Measurements from ENCODE around the gene SLC49A4. TPM values are rescaled to one million over a fixed set of nuclear protein-coding genes. Genes with fewer than 3 reads are reported as not detected.
A peak's percentile ranks its signal among the peaks of the same experiment; 100 is the strongest.

SLC49A4 gene
- total and polyA plus RNA-seq, 3 experiments from 2014 or later, result 1.6 to 2.3 (median 2.1) TPM

DNA sequence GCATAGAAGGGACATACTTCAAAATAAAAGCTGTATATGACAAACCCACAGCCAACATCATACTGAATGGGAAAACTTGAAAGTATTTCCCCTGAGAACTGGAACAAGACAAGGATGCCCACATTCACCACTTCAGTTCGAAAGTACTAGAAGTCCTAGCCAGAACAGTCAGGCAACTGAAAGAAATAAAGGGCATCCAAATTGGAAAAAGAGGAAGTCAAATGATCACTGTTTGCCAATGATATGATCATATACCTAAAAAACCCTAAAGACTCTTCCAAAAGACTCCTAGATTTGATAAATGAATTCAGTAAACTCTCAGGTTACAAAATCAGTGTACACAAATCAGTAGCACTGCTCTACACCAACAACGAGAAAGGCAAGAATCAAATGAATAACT, 40.7 kb downstream of the SLC49A4 start:
- Histone ChIP-seq H3K36me3 (ENCODE audit: insufficient read depth, low read length) (no peaks in the 10 kb centered on the region), H3K9me3 (ENCODE audit: low read length) (no peaks in the 10 kb centered on the region), H3K4me1 (ENCODE audit: insufficient read depth, low read length) (no peaks in the 10 kb centered on the region), H3K27ac (ENCODE audit: low read depth, low read length) (no peak overlapping the region), H3K27me3 (ENCODE audit: insufficient read depth, low read length, poor library complexity, severe bottlenecking) (no peaks in the 10 kb centered on the region), H3K4me3 (ENCODE audit: low read length) (no peak overlapping the region)
- H3K36me3 Mint-ChIP-seq, result peaks cover 20 to 32% (median 31%) of the 10 kb centered on the region in 3 donors
- H3K9me3 Mint-ChIP-seq, result peaks cover 0 to 2% (median 0%) of the 10 kb centered on the region in 5 donors
- no peaks in the 10 kb centered on the region for H3K4me1 Mint-ChIP-seq
- ChIA-PET CTCF (no interaction called here), POLR2A (no interaction called here)
- no peak overlapping the region for H3K4me3 Mint-ChIP-seq
- no peak overlapping the region for H3K27ac Mint-ChIP-seq
- no peaks in the 10 kb centered on the region for H3K27me3 Mint-ChIP-seq
- DNase-seq, result no peak

DNA sequence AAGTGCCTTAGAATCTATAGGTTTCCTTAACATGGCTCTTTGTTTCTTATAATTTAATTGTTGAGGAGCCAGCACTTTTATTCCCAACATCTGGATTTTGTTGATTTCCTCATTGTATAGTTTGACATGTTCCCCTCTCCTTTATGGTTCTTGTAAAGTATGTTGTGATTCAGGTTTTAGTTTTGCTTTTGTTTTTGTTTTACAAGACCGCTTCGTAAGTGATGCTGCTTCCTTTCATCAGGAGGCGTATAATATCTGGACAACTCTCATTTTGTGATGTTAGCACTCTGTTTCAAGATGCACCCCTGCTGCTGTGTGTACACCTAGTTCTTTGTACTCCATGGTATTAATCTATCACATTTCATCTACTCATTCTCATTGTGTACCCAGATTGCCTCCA, 48.7 kb downstream of the SLC49A4 start:
- Histone ChIP-seq H3K27me3 (ENCODE audit: insufficient read depth, low read length, poor library complexity, severe bottlenecking) (no peaks in the 10 kb centered on the region), H3K4me3 (ENCODE audit: low read length) (no peak overlapping the region), H3K9me3 (ENCODE audit: low read length) (no peaks in the 10 kb centered on the region), H3K27ac (ENCODE audit: low read depth, low read length) (no peak overlapping the region), H3K36me3 (ENCODE audit: insufficient read depth, low read length) (no peaks in the 10 kb centered on the region), H3K4me1 (ENCODE audit: insufficient read depth, low read length) (no peaks in the 10 kb centered on the region)
- ChIA-PET CTCF (no interaction called here), POLR2A (no interaction called here)
- H3K27ac Mint-ChIP-seq, result peak overlapping the region in 5 of 8 donors; percentile 19 to 66 (median 55)
- H3K9me3 Mint-ChIP-seq, result no peaks in the 10 kb centered on the region
- peaks cover 9 to 12% (median 11%) of the 10 kb centered on the region in 3 donors for H3K36me3 Mint-ChIP-seq
- DNase-seq, result no peak
- H3K4me1 Mint-ChIP-seq, result peaks cover 12 to 14% (median 12%) of the 10 kb centered on the region in 3 donors
- peak overlapping the region; percentile 33 to 85 (median 60) for H3K4me3 Mint-ChIP-seq
- no peaks in the 10 kb centered on the region for H3K27me3 Mint-ChIP-seq

DNA sequence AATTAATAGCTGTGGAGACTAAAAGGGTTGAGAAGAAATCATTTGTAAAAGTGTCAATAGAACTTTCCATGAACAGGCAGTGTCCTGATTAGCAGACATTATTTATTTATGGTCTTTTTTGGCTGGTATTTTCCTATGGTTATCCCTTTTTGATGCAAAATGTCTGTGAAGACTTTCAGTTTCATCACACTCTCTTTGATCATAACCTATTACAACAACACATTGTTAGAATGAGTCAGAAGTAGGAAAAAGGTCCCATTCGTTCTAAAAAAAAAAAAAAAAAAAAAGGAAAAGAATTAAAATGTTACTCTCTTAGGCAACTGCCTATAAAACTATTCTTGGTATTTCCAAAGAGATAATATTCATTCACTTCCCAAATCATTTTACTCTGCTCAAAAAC, 62.1 kb downstream of the SLC49A4 start:
- Histone ChIP-seq H3K36me3 (ENCODE audit: insufficient read depth, low read length) (no peaks in the 10 kb centered on the region), H3K4me1 (ENCODE audit: insufficient read depth, low read length) (no peaks in the 10 kb centered on the region), H3K27me3 (ENCODE audit: insufficient read depth, low read length, poor library complexity, severe bottlenecking) (no peaks in the 10 kb centered on the region), H3K27ac (ENCODE audit: low read depth, low read length) (no peak overlapping the region), H3K9me3 (ENCODE audit: low read length) (no peaks in the 10 kb centered on the region), H3K4me3 (ENCODE audit: low read length) (no peak overlapping the region)
- H3K27me3 Mint-ChIP-seq, result no peaks in the 10 kb centered on the region
- peaks cover 3 to 41% (median 11%) of the 10 kb centered on the region in 3 donors for H3K36me3 Mint-ChIP-seq
- no peaks in the 10 kb centered on the region for H3K4me1 Mint-ChIP-seq
- ChIA-PET CTCF (no interaction called here), POLR2A (no interaction called here)
- DNase-seq, result no peak
- H3K27ac Mint-ChIP-seq, result no peak overlapping the region
- H3K9me3 Mint-ChIP-seq, result no peaks in the 10 kb centered on the region
- no peak overlapping the region for H3K4me3 Mint-ChIP-seq

DNA sequence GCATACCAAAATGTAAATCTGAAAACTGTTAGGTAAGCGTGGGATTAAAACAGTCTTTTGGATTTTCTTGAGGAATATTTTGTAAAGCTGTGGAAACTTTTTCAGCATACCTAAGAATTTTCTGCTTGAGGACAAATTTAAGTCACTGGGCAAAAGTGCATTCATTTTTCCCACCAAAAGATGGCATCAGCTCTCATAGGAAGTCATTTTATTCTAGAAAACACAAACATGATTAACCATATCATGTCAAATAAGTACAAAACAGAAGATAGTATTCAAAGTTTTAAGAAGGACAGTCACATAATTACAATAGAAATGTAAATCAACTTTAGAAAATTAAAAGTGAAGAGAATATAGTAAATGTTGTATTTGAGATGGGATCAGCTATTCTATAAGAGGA, 63.5 kb downstream of the SLC49A4 start:
- H3K4me1 ChIP-seq (ENCODE audit: insufficient read depth, low read length), result no peaks in the 10 kb centered on the region
- H3K4me3 Mint-ChIP-seq, result no peak overlapping the region
- no peak overlapping the region for H3K4me3 ChIP-seq (ENCODE audit: low read length)
- H3K36me3 Mint-ChIP-seq, result peaks cover 0 to 40% (median 10%) of the 10 kb centered on the region in 3 donors
- no peaks in the 10 kb centered on the region for H3K36me3 ChIP-seq (ENCODE audit: insufficient read depth, low read length)
- H3K27ac Mint-ChIP-seq, result no peak overlapping the region
- DNase-seq, result no peak
- no peaks in the 10 kb centered on the region for H3K4me1 Mint-ChIP-seq
- POLR2A ChIA-PET, result no interaction called here
- no peaks in the 10 kb centered on the region for H3K9me3 Mint-ChIP-seq
- no peaks in the 10 kb centered on the region for H3K27me3 ChIP-seq (ENCODE audit: insufficient read depth, low read length, poor library complexity, severe bottlenecking)
- CTCF ChIA-PET, result interaction anchor here (1.7 kb wide), 1 partner anchor 25 kb away, joined by 4 read pairs; no protein-coding TSS in a partner anchor
- H3K27me3 Mint-ChIP-seq, result no peaks in the 10 kb centered on the region
- H3K9me3 ChIP-seq (ENCODE audit: low read length), result no peaks in the 10 kb centered on the region
- no peak overlapping the region for H3K27ac ChIP-seq (ENCODE audit: low read depth, low read length)

DNA sequence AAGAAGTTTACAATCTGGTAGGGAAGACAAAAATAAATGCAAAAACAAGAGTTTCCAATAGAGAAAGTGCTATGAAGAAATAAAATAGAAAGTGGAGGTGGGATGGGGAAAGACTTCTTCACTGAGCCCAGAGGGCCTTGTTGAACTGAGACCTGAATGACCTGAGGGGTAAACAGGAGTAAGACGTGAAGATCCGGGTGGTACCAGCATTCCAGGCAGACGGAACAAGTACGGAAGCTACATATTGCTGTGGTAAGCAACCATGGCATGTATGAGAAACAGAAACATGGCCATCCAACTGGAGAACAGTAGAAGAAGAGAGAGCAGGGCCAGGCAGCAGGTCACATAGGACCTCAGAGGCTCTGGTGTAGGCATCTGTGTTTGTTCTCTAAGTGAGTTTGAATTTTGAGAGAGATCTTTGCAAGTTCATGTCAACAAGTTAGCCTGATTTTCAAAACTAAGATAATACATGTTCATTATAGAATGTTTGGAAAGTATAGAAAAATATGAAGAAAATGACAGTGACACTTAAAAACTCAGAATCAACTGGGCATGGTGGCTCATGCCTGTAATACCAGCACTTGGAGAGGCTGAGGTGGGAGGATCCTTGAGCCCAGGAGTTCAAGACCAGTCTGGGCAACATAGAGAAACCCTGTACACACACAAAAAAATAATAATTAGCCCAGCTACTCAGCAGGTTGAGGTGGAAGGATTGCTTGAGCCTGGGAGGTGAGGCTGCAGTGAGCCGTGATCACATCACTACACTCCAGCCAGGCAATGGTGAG, 64.3 kb downstream of the SLC49A4 start:
- Histone ChIP-seq H3K27me3 (ENCODE audit: insufficient read depth, low read length, poor library complexity, severe bottlenecking) (no peaks in the 10 kb centered on the region), H3K27ac (ENCODE audit: low read depth, low read length) (no peak overlapping the region), H3K36me3 (ENCODE audit: insufficient read depth, low read length) (no peaks in the 10 kb centered on the region), H3K4me1 (ENCODE audit: insufficient read depth, low read length) (no peaks in the 10 kb centered on the region), H3K9me3 (ENCODE audit: low read length) (no peaks in the 10 kb centered on the region), H3K4me3 (ENCODE audit: low read length) (no peak overlapping the region)
- ChIA-PET POLR2A (no interaction called here), CTCF (interaction anchor here (1.7 kb wide), 1 partner anchor 24 kb away, joined by 4 read pairs; no protein-coding TSS in a partner anchor)
- Mint-ChIP-seq H3K4me3 (no peak overlapping the region), H3K36me3 (peaks cover 0 to 38% (median 10%) of the 10 kb centered on the region in 3 donors), H3K27me3 (no peaks in the 10 kb centered on the region), H3K9me3 (no peaks in the 10 kb centered on the region), H3K27ac (peak overlapping the region in 2 of 8 donors; percentile 27 to 71), H3K4me1 (no peaks in the 10 kb centered on the region)
- DNase-seq, result no peak

DNA sequence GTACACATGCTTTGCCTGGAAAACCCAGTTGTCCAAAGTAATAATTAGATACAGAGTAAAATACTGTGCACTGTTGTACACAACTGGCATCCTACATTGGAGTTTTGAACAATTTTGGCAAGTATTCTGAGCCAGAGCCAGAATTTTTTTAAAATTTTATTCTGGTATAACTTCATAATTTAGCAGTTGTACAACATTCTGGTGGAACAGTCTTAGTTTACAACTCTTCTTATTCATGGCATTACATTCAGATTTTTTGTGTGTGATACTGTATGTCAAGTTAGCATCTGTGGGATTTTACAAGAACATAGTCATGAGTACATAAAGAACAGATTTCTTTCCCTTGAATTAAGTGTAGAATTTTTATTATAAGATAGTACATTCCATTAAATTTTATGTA, 67.5 kb downstream of the SLC49A4 start:
- no peak for DNase-seq
- Histone ChIP-seq H3K36me3 (ENCODE audit: insufficient read depth, low read length) (no peaks in the 10 kb centered on the region), H3K4me1 (ENCODE audit: insufficient read depth, low read length) (no peaks in the 10 kb centered on the region), H3K4me3 (ENCODE audit: low read length) (no peak overlapping the region), H3K9me3 (ENCODE audit: low read length) (no peaks in the 10 kb centered on the region), H3K27me3 (ENCODE audit: insufficient read depth, low read length, poor library complexity, severe bottlenecking) (no peaks in the 10 kb centered on the region), H3K27ac (ENCODE audit: low read depth, low read length) (no peak overlapping the region)
- Mint-ChIP-seq H3K4me3 (no peak overlapping the region), H3K27me3 (no peaks in the 10 kb centered on the region), H3K27ac (no peak overlapping the region), H3K9me3 (no peaks in the 10 kb centered on the region), H3K36me3 (peaks cover 6 to 36% (median 12%) of the 10 kb centered on the region in 3 donors), H3K4me1 (no peaks in the 10 kb centered on the region)
- POLR2A ChIA-PET, result no interaction called here
- CTCF ChIA-PET, result no interaction called here

DNA sequence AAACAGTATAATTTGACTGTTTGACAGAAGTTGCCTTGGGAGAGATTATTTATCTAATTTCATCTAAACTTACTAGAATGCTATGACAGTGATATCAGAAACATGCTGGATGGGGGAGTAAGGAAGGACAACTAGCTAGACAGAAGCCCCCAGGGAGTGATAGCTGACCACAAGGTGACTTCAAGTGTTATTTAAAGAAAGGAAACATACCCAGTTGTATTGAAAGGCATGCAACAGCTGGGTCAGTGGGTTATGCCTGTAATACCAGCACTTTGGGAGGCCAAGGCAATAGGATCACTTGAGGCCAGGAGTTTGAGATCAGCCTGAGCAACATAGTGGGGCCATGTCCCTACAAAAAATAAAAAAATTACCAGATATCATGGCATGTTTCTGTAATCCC, 69.6 kb downstream of the SLC49A4 start:
- H3K9me3 ChIP-seq (ENCODE audit: low read length), result no peaks in the 10 kb centered on the region
- DNase-seq, result no peak
- CTCF ChIA-PET, result no interaction called here
- Mint-ChIP-seq H3K4me3 (no peak overlapping the region), H3K27ac (no peak overlapping the region), H3K36me3 (peaks cover 6 to 31% (median 19%) of the 10 kb centered on the region in 3 donors), H3K27me3 (no peaks in the 10 kb centered on the region), H3K9me3 (no peaks in the 10 kb centered on the region), H3K4me1 (no peaks in the 10 kb centered on the region)
- no peaks in the 10 kb centered on the region for H3K27me3 ChIP-seq (ENCODE audit: insufficient read depth, low read length, poor library complexity, severe bottlenecking)
- H3K27ac ChIP-seq (ENCODE audit: low read depth, low read length), result no peak overlapping the region
- H3K4me3 ChIP-seq (ENCODE audit: low read length), result no peak overlapping the region
- POLR2A ChIA-PET, result no interaction called here
- no peaks in the 10 kb centered on the region for H3K36me3 ChIP-seq (ENCODE audit: insufficient read depth, low read length)
- no peaks in the 10 kb centered on the region for H3K4me1 ChIP-seq (ENCODE audit: insufficient read depth, low read length)

DNA sequence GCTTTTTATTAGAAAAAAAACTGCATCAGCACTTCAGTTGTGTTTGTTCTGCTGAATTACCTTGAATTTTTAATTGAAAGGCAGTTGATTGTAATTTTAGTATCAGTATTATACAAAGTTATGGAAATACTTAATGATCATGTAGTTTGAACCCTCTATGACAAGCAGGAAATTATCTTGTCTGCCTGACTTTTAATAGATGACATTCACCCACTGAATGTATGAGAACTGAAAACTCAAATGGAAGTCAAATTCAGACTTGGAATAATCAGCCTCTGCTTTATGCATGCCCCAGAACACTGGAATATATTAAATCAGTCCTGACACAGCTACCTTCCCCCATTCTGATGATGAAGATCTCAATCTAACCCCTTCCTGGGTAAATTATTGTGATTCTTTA, 73.5 kb downstream of the SLC49A4 start:
- no peak overlapping the region for H3K27ac Mint-ChIP-seq
- H3K9me3 ChIP-seq (ENCODE audit: low read length), result no peaks in the 10 kb centered on the region
- ChIA-PET CTCF (no interaction called here), POLR2A (no interaction called here)
- H3K27me3 ChIP-seq (ENCODE audit: insufficient read depth, low read length, poor library complexity, severe bottlenecking), result no peaks in the 10 kb centered on the region
- no peak overlapping the region for H3K4me3 ChIP-seq (ENCODE audit: low read length)
- peaks cover 6 to 25% (median 22%) of the 10 kb centered on the region in 3 donors for H3K36me3 Mint-ChIP-seq
- H3K36me3 ChIP-seq (ENCODE audit: insufficient read depth, low read length), result no peaks in the 10 kb centered on the region
- no peak overlapping the region for H3K4me3 Mint-ChIP-seq
- no peaks in the 10 kb centered on the region for H3K4me1 ChIP-seq (ENCODE audit: insufficient read depth, low read length)
- H3K9me3 Mint-ChIP-seq, result no peaks in the 10 kb centered on the region
- no peak for DNase-seq
- H3K27me3 Mint-ChIP-seq, result no peaks in the 10 kb centered on the region
- no peaks in the 10 kb centered on the region for H3K4me1 Mint-ChIP-seq
- no peak overlapping the region for H3K27ac ChIP-seq (ENCODE audit: low read depth, low read length)

All from CD8-positive, alpha-beta memory T cell (primary cell).